Naive thymus-derived CD4-positive, alpha-beta T cell (primary cell): Measurements from ENCODE around the gene STX3. TPM values are rescaled to one million over a fixed set of nuclear protein-coding genes. Genes with fewer than 3 reads are reported as not detected.
"Not testable (repeated sequence)": the region's sequence is repeated elsewhere in the genome, so short reads cannot be mapped to it uniquely, and the experiment has no call there.

ENCODE experiments used
- ATAC-seq: fragments of 150-1000 bp; cut with Tn5 transposase; 2 replicates; pipeline ENCODE4 v1.10.0; 2021; ENCODE audit warnings: mild to moderate bottlenecking, moderate library complexity
- CTCF ChIA-PET: fragments of 350-600 bp; sonication (Branson Sonifier 250); formaldehyde crosslinking; loops from one replicate; lab custom pipeline; 2021; ENCODE audit warnings: antibody characterized with exemption; lab: Charles Lee
- POLR2A ChIA-PET: fragments of 350-600 bp; sonication (Branson Sonifier 250); formaldehyde crosslinking; loops from one replicate; lab custom pipeline; 2021; ENCODE audit warnings: antibody characterized with exemption, inconsistent platforms; lab: Charles Lee
- DNase-seq, 9 donors: peaks; one replicate each; pipeline versions ENCODE4 v3.0.0 to v3.0.0-alpha.2; 2020 to 2022; ENCODE audit warnings: mixed read lengths in 1 of 9
- H3K27ac ChIP-seq: one replicate; pipeline ENCODE4 v1.7.0; 2013; ENCODE audit warnings: mild to moderate bottlenecking, low read depth, low read length, moderate library complexity
- H3K27me3 ChIP-seq, 2 donors: one replicate each; pipeline ENCODE4 v1.7.0; 2013; ENCODE audit warnings: low read length in 2 of 2, mild to moderate bottlenecking in 2 of 2, moderate library complexity in 2 of 2; ENCODE audit not compliant: control insufficient read depth in 2 of 2, insufficient read depth in 2 of 2
- H3K36me3 ChIP-seq, 3 experiments: 1 replicate in 2 of 3; 2 replicates in 1 of 3; pipeline ENCODE4 v1.7.0; 2013; ENCODE audit warnings: low read length in 3 of 3, mild to moderate bottlenecking in 3 of 3, moderate library complexity in 1 of 3; ENCODE audit not compliant: insufficient read depth in 3 of 3, control insufficient read depth in 2 of 3
- H3K4me1 ChIP-seq, 2 donors: one replicate each; pipeline ENCODE4 v1.7.0; 2013; ENCODE audit warnings: low read length in 2 of 2, mild to moderate bottlenecking in 2 of 2, moderate library complexity in 1 of 2; ENCODE audit not compliant: control insufficient read depth in 2 of 2, insufficient read depth in 2 of 2
- H3K4me3 ChIP-seq: 2 replicates; pipeline ENCODE4 v1.7.0; 2013; ENCODE audit warnings: mild to moderate bottlenecking, low read length
- H3K9me3 ChIP-seq, 3 experiments: 1 replicate in 2 of 3; 2 replicates in 1 of 3; pipeline ENCODE4 v1.7.0; 2013; ENCODE audit warnings: low read length in 3 of 3; ENCODE audit not compliant: control insufficient read depth in 2 of 3
- H3K27ac Mint-ChIP-seq, 9 donors: one replicate each; pipeline ENCODE4 v1.8.0; 2020 to 2022; ENCODE audit warnings: mixed read lengths in 9 of 9, mild to moderate bottlenecking in 8 of 9, moderate library complexity in 5 of 9, inconsistent platforms in 2 of 9
- H3K27me3 Mint-ChIP-seq, 5 donors: one replicate each; pipeline ENCODE4 v1.8.0; 2021 to 2022; ENCODE audit warnings: mixed read lengths in 5 of 5, mild to moderate bottlenecking in 1 of 5
- H3K36me3 Mint-ChIP-seq, 5 donors: one replicate each; pipeline ENCODE4 v1.8.0; 2020 to 2022; ENCODE audit warnings: mixed read lengths in 5 of 5, mild to moderate bottlenecking in 3 of 5, inconsistent platforms in 1 of 5
- H3K4me1 Mint-ChIP-seq, 7 donors: one replicate each; pipeline ENCODE4 v1.8.0; 2020 to 2022; ENCODE audit warnings: mixed read lengths in 7 of 7, mild to moderate bottlenecking in 3 of 7, inconsistent platforms in 1 of 7
- H3K4me3 Mint-ChIP-seq, 10 donors: one replicate each; pipeline ENCODE4 v1.8.0; 2020 to 2022; ENCODE audit warnings: mild to moderate bottlenecking in 10 of 10, mixed read lengths in 10 of 10, moderate library complexity in 6 of 10, inconsistent platforms in 2 of 10
- H3K9me3 Mint-ChIP-seq, 11 donors: one replicate each; pipeline ENCODE4 v1.8.0; 2020 to 2022; ENCODE audit warnings: mixed read lengths in 11 of 11, mild to moderate bottlenecking in 4 of 11, inconsistent platforms in 1 of 11, moderate library complexity in 1 of 11
- intact Hi-C, 2 donors: fragments of 100-400 bp; cut with micrococcal nuclease; formaldehyde crosslinking; loops; one replicate each; pipeline ENCODE4 v1.15.1; 2023
- polyA plus RNA-seq, 2 donors: library from polyadenylated mRNA; unstranded; fragments of 300-500 nt; fragmentation: Illumina TruSeq; gene quantifications; one replicate each; pipeline ENCODE4 v1.2.3, GENCODE V29; 2021
- total RNA-seq, 6 experiments: library from RNA in 5 of 6; stranded (reverse) in 5 of 6; gene quantifications; 1 replicate in 5 of 6; 2 replicates in 1 of 6; pipeline ENCODE4 v1.2.3 and lab custom pipeline; 2021 to 2026

The STX3 gene
- total and polyA plus RNA-seq, 7 experiments from 2014 or later: 3.5 to 67.4 (median 10.7) TPM

GRCh38 chr11:59810911-59811259 is 55.7 kb downstream of the STX3 start:
- Mint-ChIP-seq H3K9me3 (peaks cover 0 to 5% (median 0%) of the 10 kb centered on the region in 11 donors), H3K36me3 (peaks cover 3 to 21% (median 8%) of the 10 kb centered on the region in 5 donors), H3K27me3 (peaks cover 0 to 7% (median 0%) of the 10 kb centered on the region in 5 donors), H3K27ac (peak overlapping the region; percentile 86 to 94 (median 92)), H3K4me1 (peaks cover 6 to 35% (median 29%) of the 10 kb centered on the region in 7 donors), H3K4me3 (peak overlapping the region; percentile 88 to 95 (median 92))
- no peak for ATAC-seq
- H3K4me3 ChIP-seq: peak overlapping the region; percentile 83
- H3K36me3 ChIP-seq: peaks cover 0 to 32% (median 11%) of the 10 kb centered on the region in 3 experiments
- H3K4me1 ChIP-seq: peaks cover 4 to 9% of the 10 kb centered on the region in 2 donors
- intact Hi-C loops: loop anchor here (1.0 to 10.0 kb wide), 7 partner anchors 56 to 666 kb away; partner anchors contain the start of genes PATL1 (in 2 of the 2), STX3 (in 2 of the 2), FAM111A (in 1 of the 2) and OSBP (in 1 of the 2)
- CTCF ChIA-PET: interaction anchor here (0.6 to 3.8 kb wide), 6 partner anchors 10 to 1025 kb away, joined by 3 to 16 read pairs (median 3); partner anchors contain the start of gene STX3
- H3K9me3 ChIP-seq: no peaks in the 10 kb centered on the region
- H3K27me3 ChIP-seq: no peaks in the 10 kb centered on the region
- DNase-seq: no peak
- POLR2A ChIA-PET: no interaction called here
- peak overlapping the region; percentile 75 for H3K27ac ChIP-seq

- peaks cover 0 to 5% (median 0%) of the 10 kb centered on the region in 11 donors for H3K9me3 Mint-ChIP-seq
- H3K27me3 Mint-ChIP-seq: peaks cover 0 to 7% (median 0%) of the 10 kb centered on the region in 5 donors
These were observed 57.0 kb downstream of the STX3 start for GRCh38 chr11:59812220-59812619.

GRCh38 chr11:59813364-59813763 is 58.2 kb downstream of the STX3 start:
- Mint-ChIP-seq H3K36me3 (peaks cover 0 to 9% (median 4%) of the 10 kb centered on the region in 5 donors), H3K27ac (no peak overlapping the region), H3K4me1 (peaks cover 8 to 37% (median 30%) of the 10 kb centered on the region in 7 donors), H3K9me3 (peaks cover 0 to 5% (median 0%) of the 10 kb centered on the region in 11 donors), H3K27me3 (peaks cover 0 to 7% (median 0%) of the 10 kb centered on the region in 5 donors), H3K4me3 (no peak overlapping the region)
- Histone ChIP-seq H3K27me3 (no peaks in the 10 kb centered on the region), H3K4me1 (peaks cover 4 to 9% of the 10 kb centered on the region in 2 donors), H3K4me3 (no peak overlapping the region), H3K36me3 (peaks cover 0 to 8% (median 3%) of the 10 kb centered on the region in 3 experiments), H3K27ac (no peak overlapping the region), H3K9me3 (no peaks in the 10 kb centered on the region)
- CTCF ChIA-PET: no interaction called here
- ATAC-seq (no peak), DNase-seq (no peak)
- POLR2A ChIA-PET: no interaction called here
- intact Hi-C loops: loop anchor here in 1 of 2 donors (10.0 kb wide), 1 partner anchor 669 kb away; the partner anchor contains the start of gene FAM111A

More at GRCh38 chr11:59812220-59812619, 57.0 kb downstream of the STX3 start:
- DNase-seq: no peak
- Histone ChIP-seq H3K4me1 (peaks cover 4 to 9% of the 10 kb centered on the region in 2 donors), H3K36me3 (peaks cover 0 to 19% (median 7%) of the 10 kb centered on the region in 3 experiments), H3K4me3 (no peak overlapping the region), H3K27ac (no peak overlapping the region), H3K27me3 (no peaks in the 10 kb centered on the region), H3K9me3 (no peaks in the 10 kb centered on the region)
- CTCF ChIA-PET: no interaction called here
- no peak overlapping the region for H3K4me3 Mint-ChIP-seq
- no peak overlapping the region for H3K27ac Mint-ChIP-seq
- no peak for ATAC-seq
- intact Hi-C loops: loop anchor here in 1 of 2 donors (10.0 kb wide), 1 partner anchor 667 kb away; the partner anchor contains the start of gene FAM111A
- H3K4me1 Mint-ChIP-seq: peaks cover 6 to 35% (median 29%) of the 10 kb centered on the region in 7 donors
- POLR2A ChIA-PET: no interaction called here
- peaks cover 0 to 12% (median 4%) of the 10 kb centered on the region in 5 donors for H3K36me3 Mint-ChIP-seq

- Histone ChIP-seq H3K36me3 (peaks cover 0 to 3% (median 0%) of the 10 kb centered on the region in 3 experiments), H3K9me3 (no peaks in the 10 kb centered on the region), H3K27ac (no peak overlapping the region), H3K27me3 (no peaks in the 10 kb centered on the region), H3K4me3 (no peak overlapping the region), H3K4me1 (peaks cover 4 to 9% of the 10 kb centered on the region in 2 donors)
- Mint-ChIP-seq H3K27ac (peak overlapping the region in 3 of 9 donors; percentile 1 to 68 (median 36)), H3K9me3 (peaks cover 0 to 5% (median 0%) of the 10 kb centered on the region in 11 donors), H3K27me3 (peaks cover 0 to 7% (median 0%) of the 10 kb centered on the region in 5 donors), H3K36me3 (peaks cover 0 to 8% (median 0%) of the 10 kb centered on the region in 5 donors), H3K4me3 (peak overlapping the region in 7 of 10 donors; percentile 1 to 50 (median 37)), H3K4me1 (peaks cover 13 to 38% (median 31%) of the 10 kb centered on the region in 7 donors)
- CTCF ChIA-PET: no interaction called here
- POLR2A ChIA-PET: interaction anchor here (1.1 kb wide), 1 partner anchor 10 kb away, joined by 3 read pairs; no protein-coding TSS in a partner anchor
- intact Hi-C loops: loop anchor here in 1 of 2 donors (10.0 kb wide), 1 partner anchor 669 kb away; the partner anchor contains the start of gene FAM111A
- DNase-seq (no peak), ATAC-seq (no peak)
These were observed 58.8 kb downstream of the STX3 start for GRCh38 chr11:59814021-59814420.

GRCh38 chr11:59815754-59816153 is 60.6 kb downstream of the STX3 start:
- H3K27me3 Mint-ChIP-seq: peaks cover 0 to 7% (median 0%) of the 10 kb centered on the region in 5 donors
- DNase-seq: no peak
- ChIA-PET CTCF (interaction anchor here (0.7 kb wide), 1 partner anchor 61 kb away, joined by 6 read pairs; no protein-coding TSS in a partner anchor), POLR2A (no interaction called here)
- Histone ChIP-seq H3K4me1 (peaks cover 0 to 4% of the 10 kb centered on the region in 2 donors), H3K9me3 (no peaks in the 10 kb centered on the region), H3K36me3 (no peaks in the 10 kb centered on the region), H3K27me3 (no peaks in the 10 kb centered on the region), H3K4me3 (no peak overlapping the region), H3K27ac (no peak overlapping the region)
- H3K4me1 Mint-ChIP-seq: peaks cover 12 to 28% (median 19%) of the 10 kb centered on the region in 7 donors
- intact Hi-C loops: loop anchor here in 1 of 2 donors (10.0 kb wide), 1 partner anchor 671 kb away; the partner anchor contains the start of gene FAM111A
- peaks cover 0 to 5% (median 0%) of the 10 kb centered on the region in 11 donors for H3K9me3 Mint-ChIP-seq
- H3K36me3 Mint-ChIP-seq: peaks cover 0 to 8% (median 0%) of the 10 kb centered on the region in 5 donors
- no peak overlapping the region for H3K4me3 Mint-ChIP-seq
- no peak for ATAC-seq
- H3K27ac Mint-ChIP-seq: no peak overlapping the region

- H3K4me3 Mint-ChIP-seq, DNase-seq, H3K4me1 ChIP-seq, H3K36me3 Mint-ChIP-seq, H3K9me3 ChIP-seq, H3K27me3 ChIP-seq, H3K4me3 ChIP-seq, ATAC-seq, H3K9me3 Mint-ChIP-seq, POLR2A ChIA-PET, H3K36me3 ChIP-seq, H3K27ac ChIP-seq, H3K27me3 Mint-ChIP-seq: not testable (repeated sequence)
- CTCF ChIA-PET: interaction anchor here (0.7 kb wide), 1 partner anchor 62 kb away, joined by 6 read pairs; no protein-coding TSS in a partner anchor
- Mint-ChIP-seq H3K27ac (peak overlapping the region in 2 of 9 donors; percentile 6 to 40), H3K4me1 (peaks cover 7 to 21% (median 14%) of the 10 kb centered on the region in 7 donors)
- intact Hi-C loops: loop anchor here in 1 of 2 donors (10.0 kb wide), 1 partner anchor 672 kb away; the partner anchor contains the start of gene FAM111A
These were observed 61.3 kb downstream of the STX3 start for GRCh38 chr11:59816434-59816833.
